ENCODE data around the gene CCDC188. TPM values are rescaled to one million over a fixed set of nuclear protein-coding genes. Genes with fewer than 3 reads are reported as not detected.

Gene CCDC188
- total and polyA plus RNA-seq, 4 donors = not detected

DNA sequence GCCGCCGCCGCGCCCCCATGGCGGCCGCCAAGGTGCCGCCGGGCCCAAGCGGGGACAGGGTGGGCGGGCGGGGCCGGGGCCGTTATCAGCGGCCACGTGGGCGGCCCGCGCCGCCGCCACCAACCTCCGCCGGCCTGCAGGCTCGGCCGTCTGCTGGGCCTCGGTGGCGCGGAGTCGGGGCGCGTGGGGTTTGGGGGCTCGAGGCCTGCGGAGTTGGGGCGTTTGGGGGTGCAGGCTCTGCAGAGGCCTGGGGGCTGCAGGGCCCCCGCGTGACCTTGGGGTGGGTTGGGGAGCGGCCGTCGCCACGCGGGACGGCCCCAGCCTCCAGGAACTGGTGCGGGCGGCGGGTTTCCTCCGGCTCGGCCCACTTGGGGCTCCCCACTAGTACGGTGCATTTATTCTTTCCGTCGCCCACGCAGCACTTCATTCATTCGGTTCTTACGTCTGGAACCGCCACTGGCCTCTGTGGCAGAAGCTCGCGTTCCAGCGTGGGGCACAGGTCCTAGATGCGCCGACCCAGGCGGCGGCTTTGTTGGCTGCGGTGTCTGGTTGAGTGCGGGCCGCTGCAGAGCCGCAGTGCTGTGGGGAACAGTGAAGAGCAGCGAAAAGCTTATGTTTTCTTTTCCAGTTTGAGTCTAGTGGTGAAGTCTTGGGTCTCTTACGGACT lies 33.1 kb downstream of the CCDC188 start:
- Histone ChIP-seq H3K36me3 (ENCODE audit: control insufficient read depth in 4 of 4, insufficient read depth in 3 of 4, low read depth in 1 of 4, low read length in 3 of 4) (peaks cover 25 to 46% (median 27%) of the 10 kb centered on the region in 4 donors), H3K27me3 (ENCODE audit: control insufficient read depth in 4 of 4, insufficient read depth in 4 of 4, low read length in 3 of 4) (no peaks in the 10 kb centered on the region), H3K27ac (ENCODE audit: low read depth in 1 of 2, low read length in 2 of 2) (peak overlapping the region; percentile 66 to 72), H3K9ac (ENCODE audit: low read depth in 1 of 2, low read length in 2 of 2) (peak overlapping the region; percentile 59 to 75), H3K4me3 (ENCODE audit: low read depth in 1 of 3, low read length in 3 of 3) (peak overlapping the region; percentile 74 to 96 (median 91)), H3K9me3 (ENCODE audit: control insufficient read depth in 4 of 4, low read length in 3 of 4) (no peaks in the 10 kb centered on the region), H3K4me1 (ENCODE audit: control insufficient read depth in 4 of 4, insufficient read depth in 4 of 4, low read length in 3 of 4) (peaks cover 10 to 54% (median 36%) of the 10 kb centered on the region in 4 donors)
- TF ChIP-seq FOXA1 (IDR thresholded peaks at IDR 0.05) (no peak), GABPA (IDR thresholded peaks at IDR 0.05 in 1 of 2, conservative IDR thresholded peaks at IDR 0.05 in 1 of 2) (no peak), HNF4A (conservative IDR thresholded peaks at IDR 0.05) (no peak), HNF4G (IDR thresholded peaks at IDR 0.05) (no peak), TAF1 (conservative IDR thresholded peaks at IDR 0.05) (no peak), RAD21 (IDR thresholded peaks at IDR 0.05) (no peak), EGR1 (IDR thresholded peaks at IDR 0.05; ENCODE audit: low read depth in 2 of 2) (no peak), RXRA (IDR thresholded peaks at IDR 0.05) (no peak), YY1 (IDR thresholded peaks at IDR 0.05) (no peak), FOXA2 (IDR thresholded peaks at IDR 0.05) (no peak), SP1 (IDR thresholded peaks at IDR 0.05) (no peak), NR2F2 (IDR thresholded peaks at IDR 0.05) (no peak), JUND (IDR thresholded peaks at IDR 0.05) (no peak)
- TF ChIP-seq, protein P1, sequence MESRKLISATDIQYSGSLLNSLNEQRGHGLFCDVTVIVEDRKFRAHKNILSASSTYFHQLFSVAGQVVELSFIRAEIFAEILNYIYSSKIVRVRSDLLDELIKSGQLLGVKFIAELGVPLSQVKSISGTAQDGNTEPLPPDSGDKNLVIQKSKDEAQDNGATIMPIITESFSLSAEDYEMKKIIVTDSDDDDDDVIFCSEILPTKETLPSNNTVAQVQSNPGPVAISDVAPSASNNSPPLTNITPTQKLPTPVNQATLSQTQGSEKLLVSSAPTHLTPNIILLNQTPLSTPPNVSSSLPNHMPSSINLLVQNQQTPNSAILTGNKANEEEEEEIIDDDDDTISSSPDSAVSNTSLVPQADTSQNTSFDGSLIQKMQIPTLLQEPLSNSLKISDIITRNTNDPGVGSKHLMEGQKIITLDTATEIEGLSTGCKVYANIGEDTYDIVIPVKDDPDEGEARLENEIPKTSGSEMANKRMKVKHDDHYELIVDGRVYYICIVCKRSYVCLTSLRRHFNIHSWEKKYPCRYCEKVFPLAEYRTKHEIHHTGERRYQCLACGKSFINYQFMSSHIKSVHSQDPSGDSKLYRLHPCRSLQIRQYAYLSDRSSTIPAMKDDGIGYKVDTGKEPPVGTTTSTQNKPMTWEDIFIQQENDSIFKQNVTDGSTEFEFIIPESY (IDR thresholded peaks at IDR 0.05) = no peak
- TF ChIP-seq, protein P2, sequence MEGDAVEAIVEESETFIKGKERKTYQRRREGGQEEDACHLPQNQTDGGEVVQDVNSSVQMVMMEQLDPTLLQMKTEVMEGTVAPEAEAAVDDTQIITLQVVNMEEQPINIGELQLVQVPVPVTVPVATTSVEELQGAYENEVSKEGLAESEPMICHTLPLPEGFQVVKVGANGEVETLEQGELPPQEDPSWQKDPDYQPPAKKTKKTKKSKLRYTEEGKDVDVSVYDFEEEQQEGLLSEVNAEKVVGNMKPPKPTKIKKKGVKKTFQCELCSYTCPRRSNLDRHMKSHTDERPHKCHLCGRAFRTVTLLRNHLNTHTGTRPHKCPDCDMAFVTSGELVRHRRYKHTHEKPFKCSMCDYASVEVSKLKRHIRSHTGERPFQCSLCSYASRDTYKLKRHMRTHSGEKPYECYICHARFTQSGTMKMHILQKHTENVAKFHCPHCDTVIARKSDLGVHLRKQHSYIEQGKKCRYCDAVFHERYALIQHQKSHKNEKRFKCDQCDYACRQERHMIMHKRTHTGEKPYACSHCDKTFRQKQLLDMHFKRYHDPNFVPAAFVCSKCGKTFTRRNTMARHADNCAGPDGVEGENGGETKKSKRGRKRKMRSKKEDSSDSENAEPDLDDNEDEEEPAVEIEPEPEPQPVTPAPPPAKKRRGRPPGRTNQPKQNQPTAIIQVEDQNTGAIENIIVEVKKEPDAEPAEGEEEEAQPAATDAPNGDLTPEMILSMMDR (IDR thresholded peaks at IDR 0.05; ENCODE audit: low read depth, low read length, missing input control) = no peak
- TF ChIP-seq, protein P3, sequence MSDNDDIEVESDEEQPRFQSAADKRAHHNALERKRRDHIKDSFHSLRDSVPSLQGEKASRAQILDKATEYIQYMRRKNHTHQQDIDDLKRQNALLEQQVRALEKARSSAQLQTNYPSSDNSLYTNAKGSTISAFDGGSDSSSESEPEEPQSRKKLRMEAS (IDR thresholded peaks at IDR 0.05) = no peak
- TF ChIP-seq, protein P4, sequence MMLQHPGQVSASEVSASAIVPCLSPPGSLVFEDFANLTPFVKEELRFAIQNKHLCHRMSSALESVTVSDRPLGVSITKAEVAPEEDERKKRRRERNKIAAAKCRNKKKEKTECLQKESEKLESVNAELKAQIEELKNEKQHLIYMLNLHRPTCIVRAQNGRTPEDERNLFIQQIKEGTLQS (IDR thresholded peaks at IDR 0.05) = no peak
- TF ChIP-seq, protein P5, sequence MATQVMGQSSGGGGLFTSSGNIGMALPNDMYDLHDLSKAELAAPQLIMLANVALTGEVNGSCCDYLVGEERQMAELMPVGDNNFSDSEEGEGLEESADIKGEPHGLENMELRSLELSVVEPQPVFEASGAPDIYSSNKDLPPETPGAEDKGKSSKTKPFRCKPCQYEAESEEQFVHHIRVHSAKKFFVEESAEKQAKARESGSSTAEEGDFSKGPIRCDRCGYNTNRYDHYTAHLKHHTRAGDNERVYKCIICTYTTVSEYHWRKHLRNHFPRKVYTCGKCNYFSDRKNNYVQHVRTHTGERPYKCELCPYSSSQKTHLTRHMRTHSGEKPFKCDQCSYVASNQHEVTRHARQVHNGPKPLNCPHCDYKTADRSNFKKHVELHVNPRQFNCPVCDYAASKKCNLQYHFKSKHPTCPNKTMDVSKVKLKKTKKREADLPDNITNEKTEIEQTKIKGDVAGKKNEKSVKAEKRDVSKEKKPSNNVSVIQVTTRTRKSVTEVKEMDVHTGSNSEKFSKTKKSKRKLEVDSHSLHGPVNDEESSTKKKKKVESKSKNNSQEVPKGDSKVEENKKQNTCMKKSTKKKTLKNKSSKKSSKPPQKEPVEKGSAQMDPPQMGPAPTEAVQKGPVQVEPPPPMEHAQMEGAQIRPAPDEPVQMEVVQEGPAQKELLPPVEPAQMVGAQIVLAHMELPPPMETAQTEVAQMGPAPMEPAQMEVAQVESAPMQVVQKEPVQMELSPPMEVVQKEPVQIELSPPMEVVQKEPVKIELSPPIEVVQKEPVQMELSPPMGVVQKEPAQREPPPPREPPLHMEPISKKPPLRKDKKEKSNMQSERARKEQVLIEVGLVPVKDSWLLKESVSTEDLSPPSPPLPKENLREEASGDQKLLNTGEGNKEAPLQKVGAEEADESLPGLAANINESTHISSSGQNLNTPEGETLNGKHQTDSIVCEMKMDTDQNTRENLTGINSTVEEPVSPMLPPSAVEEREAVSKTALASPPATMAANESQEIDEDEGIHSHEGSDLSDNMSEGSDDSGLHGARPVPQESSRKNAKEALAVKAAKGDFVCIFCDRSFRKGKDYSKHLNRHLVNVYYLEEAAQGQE (IDR thresholded peaks at IDR 0.05) = no peak
- WGBS = under 1% methylated on average over 66 of the region's 66 CpGs
- DNase-seq (ENCODE audit: low spot score) = no peak

Measured in liver (tissue), 9 donors.